ENCODE measurements around the gene P2RY11. TPM values are rescaled to one million over a fixed set of nuclear protein-coding genes. Genes with fewer than 3 reads are reported as not detected.

The P2RY11 gene, protein sequence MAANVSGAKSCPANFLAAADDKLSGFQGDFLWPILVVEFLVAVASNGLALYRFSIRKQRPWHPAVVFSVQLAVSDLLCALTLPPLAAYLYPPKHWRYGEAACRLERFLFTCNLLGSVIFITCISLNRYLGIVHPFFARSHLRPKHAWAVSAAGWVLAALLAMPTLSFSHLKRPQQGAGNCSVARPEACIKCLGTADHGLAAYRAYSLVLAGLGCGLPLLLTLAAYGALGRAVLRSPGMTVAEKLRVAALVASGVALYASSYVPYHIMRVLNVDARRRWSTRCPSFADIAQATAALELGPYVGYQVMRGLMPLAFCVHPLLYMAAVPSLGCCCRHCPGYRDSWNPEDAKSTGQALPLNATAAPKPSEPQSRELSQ
- total RNA-seq (2021; ENCODE audit: unreplicated experiment), result 43.8 TPM
- 24.1 and 29.2 TPM in 2 replicates for polyA plus RNA-seq (2012)
- Bru-seq, nascent RNA, result percentile 87 among the genes with signal in this experiment
- BruChase-seq, experiment 1, labeled RNA remaining after a 6-hour chase, result percentile 97 among the genes with signal in this experiment
- BruChase-seq, experiment 2, labeled RNA remaining after a 2-hour chase, result percentile 95 among the genes with signal in this experiment
- long read RNA-seq, partial matches to known transcripts, result 0 of 54 reads
- long read RNA-seq, other reads (novel, unspliced or antisense), result 54 of 54 reads

DNA sequence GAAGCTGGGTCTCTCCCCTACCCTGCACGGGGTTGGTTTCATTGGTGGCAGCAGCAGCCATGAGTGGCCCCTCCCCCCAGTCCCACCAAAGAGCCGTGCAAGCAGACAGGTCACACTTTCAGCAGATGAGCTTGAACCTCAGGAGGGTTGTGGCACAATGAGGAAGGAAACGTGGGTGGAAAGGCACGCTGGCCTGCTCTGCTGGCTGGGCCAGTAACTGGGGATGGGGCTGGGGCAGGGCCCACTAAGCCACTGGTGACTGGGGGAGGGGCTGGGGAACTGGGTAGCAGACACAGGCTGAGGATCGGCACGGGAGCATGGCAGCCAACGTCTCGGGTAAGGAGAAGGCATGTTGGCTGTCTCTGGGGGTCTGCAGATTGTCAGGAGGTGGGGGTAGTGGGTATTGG lies at the start of gene P2RY11:
TSS of gene P2RY11 (plus strand) at position 289 of the 407 bp plus-strand sequence. CDS start at position 318, 29 bp downstream.
- no peaks in the 10 kb centered on the region for H3K9me2 ChIP-seq (ENCODE audit: insufficient read depth)
- intact Hi-C loops (cut with micrococcal nuclease), result no loop called here
- H3K36me3 ChIP-seq (ENCODE audit: control insufficient read depth in 1 of 2, insufficient read depth in 2 of 2, low read length in 2 of 2), result peaks cover 41 to 53% of the 10 kb centered on the region in 2 experiments
- peaks cover 8 to 47% of the 10 kb centered on the region in 2 experiments for H3K4me1 ChIP-seq (ENCODE audit: control insufficient read depth in 1 of 2, insufficient read depth in 2 of 2, low read length in 2 of 2)
- no peaks in the 10 kb centered on the region for H3K9me3 ChIP-seq (ENCODE audit: control insufficient read depth in 1 of 2, insufficient read depth in 1 of 2, low read depth in 1 of 2, low read length in 2 of 2)
- no peaks in the 10 kb centered on the region for H4K20me1 ChIP-seq (ENCODE audit: insufficient read depth)
- CTCF ChIA-PET, result interaction anchor here (1.1 to 3.0 kb wide), 2 partner anchors 9 to 180 kb away, joined by 4 to 13 read pairs; no protein-coding TSS in a partner anchor
- BruUV-seq (replicated peaks), result no TSS peak
- ATAC-seq, result no peak
- POLR2A ChIA-PET, result interaction anchor here (0.7 kb wide), 1 partner anchor 42 kb away, joined by 3 read pairs; no protein-coding TSS in a partner anchor
- peak within 1 kb of the TSS; percentile 8; the same call in 1 of the 2 replicates for H3K9ac ChIP-seq (ENCODE audit: low read length)
- no peak for TF ChIP-seq SRF (IDR thresholded peaks at IDR 0.05; ENCODE audit: low read depth)
- no peak for TF ChIP-seq JUND (IDR thresholded peaks at IDR 0.05)
- peaks cover 43% of the 10 kb centered on the region for H3K79me2 ChIP-seq (ENCODE audit: insufficient read depth, low read length)
- RAD21 ChIA-PET (ENCODE audit: low non-redundant PET in 1 of 2, low total read pairs in 2 of 2, uncharacterized antibody in 2 of 2, unreplicated experiment in 2 of 2), result no interaction called here
- no peak within 1 kb of the TSS for H3K4me3 ChIP-seq (replicated peaks in 1 of 2; ENCODE audit: low read depth in 1 of 2, low read length in 2 of 2)
- H3K4me2 ChIP-seq (ENCODE audit: low read length), result peak within 1 kb of the TSS; percentile 25; the same call in 1 of the 2 replicates
- peak within 1 kb of the TSS; percentile 63 for H3K27ac ChIP-seq (ENCODE audit: low read depth, low read length)
- H3K27me3 ChIP-seq (ENCODE audit: insufficient read depth, low read length), result no peaks in the 10 kb centered on the region
- no peak within 1 kb of the TSS for H2AFZ ChIP-seq (ENCODE audit: low read depth, low read length, poor library complexity, severe bottlenecking)
- no peak for DNase-seq (ENCODE audit: low read depth, low spot score)

DNA sequence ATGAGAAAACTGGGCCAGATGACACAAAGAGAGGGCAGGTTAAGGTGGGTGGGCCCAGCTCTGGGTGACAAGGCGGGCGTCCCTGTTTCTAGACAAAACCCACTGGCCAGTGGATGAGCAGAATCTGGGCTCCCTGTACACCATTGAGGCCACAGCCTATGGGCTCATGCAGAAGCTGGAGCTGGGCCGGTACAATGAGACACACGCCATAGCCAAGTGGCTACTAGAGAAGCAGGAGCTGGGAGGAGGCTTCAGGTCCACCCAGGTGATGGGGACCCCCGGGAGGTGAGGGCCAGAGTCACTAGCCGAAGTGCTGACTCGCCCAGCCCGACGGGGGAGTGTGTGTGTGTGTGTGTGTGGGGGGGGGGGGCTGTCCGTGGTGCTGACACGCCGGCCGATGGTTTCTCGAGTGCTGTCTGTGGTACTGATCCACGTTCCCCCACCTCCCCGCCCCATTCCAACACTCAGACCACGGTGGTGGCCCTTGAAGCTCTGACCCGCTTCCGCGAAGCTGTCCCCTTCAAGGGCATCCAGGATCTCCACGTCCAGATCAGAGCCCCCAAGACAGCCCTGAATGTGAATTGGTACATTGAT lies 49.7 kb upstream of the P2RY11 start:
- no peak overlapping the region for H3K4me3 ChIP-seq (replicated peaks in 1 of 2; ENCODE audit: low read depth in 1 of 2, low read length in 2 of 2)
- no peaks in the 10 kb centered on the region for H3K4me1 ChIP-seq (ENCODE audit: control insufficient read depth in 1 of 2, insufficient read depth in 2 of 2, low read length in 2 of 2)
- no peaks in the 10 kb centered on the region for H3K36me3 ChIP-seq (ENCODE audit: control insufficient read depth in 1 of 2, insufficient read depth in 2 of 2, low read length in 2 of 2)
- intact Hi-C loops (cut with micrococcal nuclease), result no loop called here
- DNase-seq (ENCODE audit: low read depth, low spot score), result no peak
- TF ChIP-seq, protein P1, sequence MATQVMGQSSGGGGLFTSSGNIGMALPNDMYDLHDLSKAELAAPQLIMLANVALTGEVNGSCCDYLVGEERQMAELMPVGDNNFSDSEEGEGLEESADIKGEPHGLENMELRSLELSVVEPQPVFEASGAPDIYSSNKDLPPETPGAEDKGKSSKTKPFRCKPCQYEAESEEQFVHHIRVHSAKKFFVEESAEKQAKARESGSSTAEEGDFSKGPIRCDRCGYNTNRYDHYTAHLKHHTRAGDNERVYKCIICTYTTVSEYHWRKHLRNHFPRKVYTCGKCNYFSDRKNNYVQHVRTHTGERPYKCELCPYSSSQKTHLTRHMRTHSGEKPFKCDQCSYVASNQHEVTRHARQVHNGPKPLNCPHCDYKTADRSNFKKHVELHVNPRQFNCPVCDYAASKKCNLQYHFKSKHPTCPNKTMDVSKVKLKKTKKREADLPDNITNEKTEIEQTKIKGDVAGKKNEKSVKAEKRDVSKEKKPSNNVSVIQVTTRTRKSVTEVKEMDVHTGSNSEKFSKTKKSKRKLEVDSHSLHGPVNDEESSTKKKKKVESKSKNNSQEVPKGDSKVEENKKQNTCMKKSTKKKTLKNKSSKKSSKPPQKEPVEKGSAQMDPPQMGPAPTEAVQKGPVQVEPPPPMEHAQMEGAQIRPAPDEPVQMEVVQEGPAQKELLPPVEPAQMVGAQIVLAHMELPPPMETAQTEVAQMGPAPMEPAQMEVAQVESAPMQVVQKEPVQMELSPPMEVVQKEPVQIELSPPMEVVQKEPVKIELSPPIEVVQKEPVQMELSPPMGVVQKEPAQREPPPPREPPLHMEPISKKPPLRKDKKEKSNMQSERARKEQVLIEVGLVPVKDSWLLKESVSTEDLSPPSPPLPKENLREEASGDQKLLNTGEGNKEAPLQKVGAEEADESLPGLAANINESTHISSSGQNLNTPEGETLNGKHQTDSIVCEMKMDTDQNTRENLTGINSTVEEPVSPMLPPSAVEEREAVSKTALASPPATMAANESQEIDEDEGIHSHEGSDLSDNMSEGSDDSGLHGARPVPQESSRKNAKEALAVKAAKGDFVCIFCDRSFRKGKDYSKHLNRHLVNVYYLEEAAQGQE (IDR thresholded peaks at IDR 0.05; ENCODE audit: low read depth), result peak; percentile 76
- TF ChIP-seq CBX3 (IDR thresholded peaks at IDR 0.05; ENCODE audit: low read depth) (no peak), SP1 (IDR thresholded peaks at IDR 0.05; ENCODE audit: low read depth) (no peak), YY1 (IDR thresholded peaks at IDR 0.05; ENCODE audit: extremely low read depth, insufficient replicate concordance, low read depth, low read length) (no peak), TCF7L2 (IDR thresholded peaks at IDR 0.05; ENCODE audit: borderline replicate concordance, extremely low read depth, insufficient read depth, insufficient read length) (no peak)
- TF ChIP-seq, protein P2, sequence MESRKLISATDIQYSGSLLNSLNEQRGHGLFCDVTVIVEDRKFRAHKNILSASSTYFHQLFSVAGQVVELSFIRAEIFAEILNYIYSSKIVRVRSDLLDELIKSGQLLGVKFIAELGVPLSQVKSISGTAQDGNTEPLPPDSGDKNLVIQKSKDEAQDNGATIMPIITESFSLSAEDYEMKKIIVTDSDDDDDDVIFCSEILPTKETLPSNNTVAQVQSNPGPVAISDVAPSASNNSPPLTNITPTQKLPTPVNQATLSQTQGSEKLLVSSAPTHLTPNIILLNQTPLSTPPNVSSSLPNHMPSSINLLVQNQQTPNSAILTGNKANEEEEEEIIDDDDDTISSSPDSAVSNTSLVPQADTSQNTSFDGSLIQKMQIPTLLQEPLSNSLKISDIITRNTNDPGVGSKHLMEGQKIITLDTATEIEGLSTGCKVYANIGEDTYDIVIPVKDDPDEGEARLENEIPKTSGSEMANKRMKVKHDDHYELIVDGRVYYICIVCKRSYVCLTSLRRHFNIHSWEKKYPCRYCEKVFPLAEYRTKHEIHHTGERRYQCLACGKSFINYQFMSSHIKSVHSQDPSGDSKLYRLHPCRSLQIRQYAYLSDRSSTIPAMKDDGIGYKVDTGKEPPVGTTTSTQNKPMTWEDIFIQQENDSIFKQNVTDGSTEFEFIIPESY (IDR thresholded peaks at IDR 0.05; ENCODE audit: extremely low read depth, insufficient replicate concordance, low read length), result no peak
- H3K9me3 ChIP-seq (ENCODE audit: control insufficient read depth in 1 of 2, insufficient read depth in 1 of 2, low read depth in 1 of 2, low read length in 2 of 2), result no peaks in the 10 kb centered on the region
- ChIA-PET RAD21 (ENCODE audit: low non-redundant PET in 1 of 2, low total read pairs in 2 of 2, uncharacterized antibody in 2 of 2, unreplicated experiment in 2 of 2) (no interaction called here), POLR2A (no interaction called here), CTCF (no interaction called here)
- H3K9ac ChIP-seq (ENCODE audit: low read length), result no peak overlapping the region
- H3K79me2 ChIP-seq (ENCODE audit: insufficient read depth, low read length), result no peaks in the 10 kb centered on the region
- H4K20me1 ChIP-seq (ENCODE audit: insufficient read depth), result no peaks in the 10 kb centered on the region
- H3K27me3 ChIP-seq (ENCODE audit: insufficient read depth, low read length), result peaks cover 14% of the 10 kb centered on the region
- ATAC-seq, result no peak
- H3K9me2 ChIP-seq (ENCODE audit: insufficient read depth), result no peaks in the 10 kb centered on the region
- H3K27ac ChIP-seq (ENCODE audit: low read depth, low read length), result no peak overlapping the region
- no TSS peak for BruUV-seq (replicated peaks)
- H2AFZ ChIP-seq (ENCODE audit: low read depth, low read length, poor library complexity, severe bottlenecking), result no peak overlapping the region
- H3K4me2 ChIP-seq (ENCODE audit: low read length), result no peak overlapping the region
